Stimulated activated memory B cell treated with anti-CD40 and anti-IgM and Interleukin-4, amounts not matched to agents 10 μg/mL and 1 μg/mL and 100 μg/mL, for 72 hours (primary cell): ENCODE measurements around the gene TAAR6.

Source experiments
- ATAC-seq: fragments of 150-1000 bp; cut with Tn5 transposase; 2 replicates; pipeline ENCODE4 v1.10.0; 2021
- H3K27ac Mint-ChIP-seq: one replicate; pipeline ENCODE4 v1.8.0; 2022; ENCODE audit warnings: mild to moderate bottlenecking, mixed read lengths
- H3K27me3 Mint-ChIP-seq: one replicate; pipeline ENCODE4 v1.8.0; 2022; ENCODE audit warnings: mixed read lengths
- H3K36me3 Mint-ChIP-seq: one replicate; pipeline ENCODE4 v1.8.0; 2022; ENCODE audit warnings: mixed read lengths
- H3K4me1 Mint-ChIP-seq: one replicate; pipeline ENCODE4 v1.8.0; 2022; ENCODE audit warnings: mixed read lengths
- H3K4me3 Mint-ChIP-seq: one replicate; pipeline ENCODE4 v1.8.0; 2022; ENCODE audit warnings: mild to moderate bottlenecking, moderate library complexity, mixed read lengths
- H3K9me3 Mint-ChIP-seq: one replicate; pipeline ENCODE4 v1.8.0; 2022; ENCODE audit warnings: mixed read lengths

The TAAR6 gene

GRCh38 chr6:132614554-132614953 is 44.4 kb downstream of the TAAR6 start:
- H3K27ac Mint-ChIP-seq: peak overlapping the region; percentile 72
- H3K4me3 Mint-ChIP-seq: peak overlapping the region; percentile 72
- H3K36me3 Mint-ChIP-seq: no peaks in the 10 kb centered on the region
- H3K27me3 Mint-ChIP-seq: no peaks in the 10 kb centered on the region
- H3K9me3 Mint-ChIP-seq: no peaks in the 10 kb centered on the region
- peaks cover 16% of the 10 kb centered on the region for H3K4me1 Mint-ChIP-seq
- no peak for ATAC-seq

DNA sequence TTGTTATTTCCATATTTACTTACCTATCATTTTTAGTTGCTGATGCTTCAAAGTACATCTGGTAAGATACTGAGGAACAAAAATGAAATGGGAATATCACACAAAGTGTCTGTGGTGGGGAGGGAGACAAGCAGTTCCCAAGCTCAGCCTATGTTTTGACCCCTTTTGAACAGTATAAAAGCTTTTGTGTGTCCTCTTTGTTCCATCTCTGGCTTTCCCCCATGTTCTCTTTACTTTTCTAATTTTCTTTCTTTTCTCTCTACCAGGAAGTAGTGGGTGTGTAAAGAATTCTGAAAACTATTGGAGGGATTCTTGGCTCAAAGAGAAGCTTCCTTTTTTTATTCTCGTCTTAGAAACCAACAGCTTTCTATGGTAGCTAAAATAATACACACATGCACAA is 46.6 kb downstream of the TAAR6 start:
- no peak for ATAC-seq
- Mint-ChIP-seq H3K4me1 (peaks cover 16% of the 10 kb centered on the region), H3K36me3 (no peaks in the 10 kb centered on the region), H3K9me3 (no peaks in the 10 kb centered on the region), H3K4me3 (no peak overlapping the region), H3K27ac (no peak overlapping the region), H3K27me3 (no peaks in the 10 kb centered on the region)
